Measurements from ENCODE around the gene MLYCD.

DNA sequence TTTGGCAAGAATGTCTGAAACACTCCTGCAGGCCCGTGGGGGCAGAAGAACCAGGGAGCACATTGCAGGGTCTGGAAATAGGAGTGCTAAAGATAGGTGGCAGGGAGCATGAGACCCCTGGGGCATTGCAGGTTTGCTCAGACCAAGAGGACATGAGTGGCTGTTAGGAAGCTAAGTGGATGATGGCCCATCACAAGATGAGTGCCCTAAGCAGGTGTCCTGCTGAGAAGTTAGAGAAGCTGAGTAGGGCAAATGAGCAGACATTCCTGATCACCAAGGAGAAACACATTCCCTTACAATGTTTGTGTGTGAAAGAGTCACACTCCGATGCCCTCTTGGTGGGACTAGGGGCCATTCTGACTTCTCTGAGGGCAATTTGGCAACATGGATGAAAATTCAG is 9.9 kb downstream of the MLYCD start:
- TF ChIP-seq POLR2A (IDR thresholded peaks at IDR 0.05): no peak
- TF ChIP-seq, protein P1, sequence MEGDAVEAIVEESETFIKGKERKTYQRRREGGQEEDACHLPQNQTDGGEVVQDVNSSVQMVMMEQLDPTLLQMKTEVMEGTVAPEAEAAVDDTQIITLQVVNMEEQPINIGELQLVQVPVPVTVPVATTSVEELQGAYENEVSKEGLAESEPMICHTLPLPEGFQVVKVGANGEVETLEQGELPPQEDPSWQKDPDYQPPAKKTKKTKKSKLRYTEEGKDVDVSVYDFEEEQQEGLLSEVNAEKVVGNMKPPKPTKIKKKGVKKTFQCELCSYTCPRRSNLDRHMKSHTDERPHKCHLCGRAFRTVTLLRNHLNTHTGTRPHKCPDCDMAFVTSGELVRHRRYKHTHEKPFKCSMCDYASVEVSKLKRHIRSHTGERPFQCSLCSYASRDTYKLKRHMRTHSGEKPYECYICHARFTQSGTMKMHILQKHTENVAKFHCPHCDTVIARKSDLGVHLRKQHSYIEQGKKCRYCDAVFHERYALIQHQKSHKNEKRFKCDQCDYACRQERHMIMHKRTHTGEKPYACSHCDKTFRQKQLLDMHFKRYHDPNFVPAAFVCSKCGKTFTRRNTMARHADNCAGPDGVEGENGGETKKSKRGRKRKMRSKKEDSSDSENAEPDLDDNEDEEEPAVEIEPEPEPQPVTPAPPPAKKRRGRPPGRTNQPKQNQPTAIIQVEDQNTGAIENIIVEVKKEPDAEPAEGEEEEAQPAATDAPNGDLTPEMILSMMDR (IDR thresholded peaks at IDR 0.05): no peak

Data from right lobe of liver (tissue), 4 donors.